GM12878 (cell line): ENCODE measurements around the gene BCOR. TPM values are rescaled to one million over a fixed set of nuclear protein-coding genes. Genes with fewer than 3 reads are reported as not detected.

ENCODE experiments used
- SUPT20H ChIP-seq: IDR thresholded peaks from 2 replicates; pipeline ENCODE4 v1.6.1; 2011; ENCODE audit warnings: low read depth, mild to moderate bottlenecking, low read length, moderate library complexity, borderline replicate concordance; ENCODE audit not compliant: control insufficient read depth
- polyA plus RNA-seq, 11 experiments: library from polyadenylated mRNA; depleted of rRNA in 4 of 11; unstranded in 6 of 11; stranded (reverse) in 5 of 11; fragments of >200 nt; fragmentation: Nextera tagmentation in 4 of 11; fragmentation: Illumina TruSeq in 1 of 11; extraction: Ambion mirVana in 4 of 11; extraction: Trizol in 1 of 11; gene quantifications; 1 replicate in 1 of 11; 2 replicates in 10 of 11; pipeline versions ENCODE4 v1.2.1 to v1.2.3, GENCODE V29; 2011 to 2016; ENCODE audit warnings: inconsistent platforms in 2 of 11, missing spikeins in 2 of 11, low read depth in 1 of 11
- total RNA-seq, 4 experiments: library from RNA; depleted of rRNA in 3 of 4; stranded (reverse); fragments of >200 nt in 3 of 4; fragmentation: Illumina TruSeq in 1 of 4; extraction: Trizol in 1 of 4; gene quantifications; 2 replicates each; pipeline versions ENCODE4 v1.2.1 to v1.2.3, GENCODE V29; 2013 to 2021
- TF ChIP-seq, protein P1 (sequence below): fragments of 450-650 bp; formaldehyde crosslinking; IDR thresholded peaks from 2 replicates; pipeline ENCODE4 v1.4.0; 2020; ENCODE audit warnings: mild to moderate bottlenecking, moderate library complexity
- TF ChIP-seq, protein P2 (sequence below): fragments of 450-650 bp; IDR thresholded peaks from 2 replicates; pipeline ENCODE4 v1.6.1; 2018; ENCODE audit warnings: borderline replicate concordance, mild to moderate bottlenecking; ENCODE audit not compliant: partially characterized antibody
- TF ChIP-seq, protein P3 (sequence below): fragments of 450-650 bp; formaldehyde crosslinking; IDR thresholded peaks from 2 replicates; pipeline ENCODE4 v1.5.0; 2022; ENCODE audit warnings: mild to moderate bottlenecking, missing genetic modification characterization

BCOR gene
- total and polyA plus RNA-seq, 10 of the 15 experiments (the other 5 are each of a cell fraction or from before 2014, with no cell fraction given), result 5.1 to 16.4 (median 10.1) TPM

DNA sequence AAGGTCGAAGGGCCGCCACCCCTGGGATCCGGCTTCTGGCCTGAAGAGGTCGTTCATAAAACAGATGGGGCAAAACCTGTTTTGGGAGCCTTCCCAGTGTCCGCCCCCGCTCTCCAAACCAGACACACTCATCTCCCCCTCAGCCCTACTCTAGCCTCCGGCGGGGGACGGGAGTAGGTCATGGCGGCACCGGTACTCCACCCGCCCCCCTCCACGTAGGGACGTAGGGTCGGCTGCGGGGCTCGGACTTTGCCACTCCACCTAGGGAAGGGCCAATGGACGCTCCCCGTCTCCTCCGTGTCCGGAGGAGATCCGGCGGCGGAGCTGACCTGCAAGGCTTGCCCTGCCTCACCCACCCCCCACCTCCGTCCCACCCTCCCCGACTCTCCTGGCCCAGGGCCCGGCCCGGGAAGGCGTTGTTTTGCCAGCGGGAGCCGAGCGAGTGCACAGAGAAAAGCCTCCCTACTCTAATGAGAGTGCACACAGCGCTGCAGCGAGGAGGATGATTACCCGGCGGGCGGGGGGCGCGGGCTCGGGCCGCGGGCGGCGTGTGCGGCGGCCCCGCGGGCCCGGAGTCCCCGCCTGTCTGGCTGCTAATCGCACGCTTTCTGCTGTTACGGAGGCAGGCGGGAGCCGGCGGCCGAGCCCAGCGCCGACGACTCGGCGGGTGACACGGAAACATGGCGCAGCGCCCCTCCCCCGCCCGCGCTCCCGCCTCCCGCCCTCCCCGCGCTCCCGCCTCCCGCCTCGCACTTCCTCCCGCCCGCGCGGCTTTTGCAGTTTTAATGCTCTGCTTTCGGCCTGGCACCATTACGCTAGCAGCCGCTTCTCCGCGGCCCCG, 8.3 kb upstream of the BCOR start (continued):
- TF ChIP-seq, protein P1, sequence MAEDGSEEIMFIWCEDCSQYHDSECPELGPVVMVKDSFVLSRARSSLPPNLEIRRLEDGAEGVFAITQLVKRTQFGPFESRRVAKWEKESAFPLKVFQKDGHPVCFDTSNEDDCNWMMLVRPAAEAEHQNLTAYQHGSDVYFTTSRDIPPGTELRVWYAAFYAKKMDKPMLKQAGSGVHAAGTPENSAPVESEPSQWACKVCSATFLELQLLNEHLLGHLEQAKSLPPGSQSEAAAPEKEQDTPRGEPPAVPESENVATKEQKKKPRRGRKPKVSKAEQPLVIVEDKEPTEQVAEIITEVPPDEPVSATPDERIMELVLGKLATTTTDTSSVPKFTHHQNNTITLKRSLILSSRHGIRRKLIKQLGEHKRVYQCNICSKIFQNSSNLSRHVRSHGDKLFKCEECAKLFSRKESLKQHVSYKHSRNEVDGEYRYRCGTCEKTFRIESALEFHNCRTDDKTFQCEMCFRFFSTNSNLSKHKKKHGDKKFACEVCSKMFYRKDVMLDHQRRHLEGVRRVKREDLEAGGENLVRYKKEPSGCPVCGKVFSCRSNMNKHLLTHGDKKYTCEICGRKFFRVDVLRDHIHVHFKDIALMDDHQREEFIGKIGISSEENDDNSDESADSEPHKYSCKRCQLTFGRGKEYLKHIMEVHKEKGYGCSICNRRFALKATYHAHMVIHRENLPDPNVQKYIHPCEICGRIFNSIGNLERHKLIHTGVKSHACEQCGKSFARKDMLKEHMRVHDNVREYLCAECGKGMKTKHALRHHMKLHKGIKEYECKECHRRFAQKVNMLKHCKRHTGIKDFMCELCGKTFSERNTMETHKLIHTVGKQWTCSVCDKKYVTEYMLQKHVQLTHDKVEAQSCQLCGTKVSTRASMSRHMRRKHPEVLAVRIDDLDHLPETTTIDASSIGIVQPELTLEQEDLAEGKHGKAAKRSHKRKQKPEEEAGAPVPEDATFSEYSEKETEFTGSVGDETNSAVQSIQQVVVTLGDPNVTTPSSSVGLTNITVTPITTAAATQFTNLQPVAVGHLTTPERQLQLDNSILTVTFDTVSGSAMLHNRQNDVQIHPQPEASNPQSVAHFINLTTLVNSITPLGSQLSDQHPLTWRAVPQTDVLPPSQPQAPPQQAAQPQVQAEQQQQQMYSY (CRISPR knock-in tag), result no peak
- TF ChIP-seq, protein P2, sequence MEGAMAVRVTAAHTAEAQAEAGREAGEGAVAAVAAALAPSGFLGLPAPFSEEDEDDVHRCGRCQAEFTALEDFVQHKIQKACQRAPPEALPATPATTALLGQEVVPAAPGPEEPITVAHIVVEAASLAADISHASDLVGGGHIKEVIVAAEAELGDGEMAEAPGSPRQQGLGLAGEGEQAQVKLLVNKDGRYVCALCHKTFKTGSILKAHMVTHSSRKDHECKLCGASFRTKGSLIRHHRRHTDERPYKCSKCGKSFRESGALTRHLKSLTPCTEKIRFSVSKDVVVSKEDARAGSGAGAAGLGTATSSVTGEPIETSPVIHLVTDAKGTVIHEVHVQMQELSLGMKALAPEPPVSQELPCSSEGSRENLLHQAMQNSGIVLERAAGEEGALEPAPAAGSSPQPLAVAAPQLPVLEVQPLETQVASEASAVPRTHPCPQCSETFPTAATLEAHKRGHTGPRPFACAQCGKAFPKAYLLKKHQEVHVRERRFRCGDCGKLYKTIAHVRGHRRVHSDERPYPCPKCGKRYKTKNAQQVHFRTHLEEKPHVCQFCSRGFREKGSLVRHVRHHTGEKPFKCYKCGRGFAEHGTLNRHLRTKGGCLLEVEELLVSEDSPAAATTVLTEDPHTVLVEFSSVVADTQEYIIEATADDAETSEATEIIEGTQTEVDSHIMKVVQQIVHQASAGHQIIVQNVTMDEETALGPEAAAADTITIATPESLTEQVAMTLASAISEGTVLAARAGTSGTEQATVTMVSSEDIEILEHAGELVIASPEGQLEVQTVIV, result no peak
- TF ChIP-seq SUPT20H, result no peak
- TF ChIP-seq, protein P3, sequence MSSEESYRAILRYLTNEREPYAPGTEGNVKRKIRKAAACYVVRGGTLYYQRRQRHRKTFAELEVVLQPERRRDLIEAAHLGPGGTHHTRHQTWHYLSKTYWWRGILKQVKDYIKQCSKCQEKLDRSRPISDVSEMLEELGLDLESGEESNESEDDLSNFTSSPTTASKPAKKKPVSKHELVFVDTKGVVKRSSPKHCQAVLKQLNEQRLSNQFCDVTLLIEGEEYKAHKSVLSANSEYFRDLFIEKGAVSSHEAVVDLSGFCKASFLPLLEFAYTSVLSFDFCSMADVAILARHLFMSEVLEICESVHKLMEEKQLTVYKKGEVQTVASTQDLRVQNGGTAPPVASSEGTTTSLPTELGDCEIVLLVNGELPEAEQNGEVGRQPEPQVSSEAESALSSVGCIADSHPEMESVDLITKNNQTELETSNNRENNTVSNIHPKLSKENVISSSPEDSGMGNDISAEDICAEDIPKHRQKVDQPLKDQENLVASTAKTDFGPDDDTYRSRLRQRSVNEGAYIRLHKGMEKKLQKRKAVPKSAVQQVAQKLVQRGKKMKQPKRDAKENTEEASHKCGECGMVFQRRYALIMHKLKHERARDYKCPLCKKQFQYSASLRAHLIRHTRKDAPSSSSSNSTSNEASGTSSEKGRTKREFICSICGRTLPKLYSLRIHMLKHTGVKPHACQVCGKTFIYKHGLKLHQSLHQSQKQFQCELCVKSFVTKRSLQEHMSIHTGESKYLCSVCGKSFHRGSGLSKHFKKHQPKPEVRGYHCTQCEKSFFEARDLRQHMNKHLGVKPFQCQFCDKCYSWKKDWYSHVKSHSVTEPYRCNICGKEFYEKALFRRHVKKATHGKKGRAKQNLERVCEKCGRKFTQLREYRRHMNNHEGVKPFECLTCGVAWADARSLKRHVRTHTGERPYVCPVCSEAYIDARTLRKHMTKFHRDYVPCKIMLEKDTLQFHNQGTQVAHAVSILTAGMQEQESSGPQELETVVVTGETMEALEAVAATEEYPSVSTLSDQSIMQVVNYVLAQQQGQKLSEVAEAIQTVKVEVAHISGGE (CRISPR knock-in tag), result no peak
